Glutamatergic neuron (in vitro differentiated cells): ENCODE results near the gene PXYLP1. TPM values are rescaled to one million over a fixed set of nuclear protein-coding genes. Genes with fewer than 3 reads are reported as not detected.

Source experiments
- DNase-seq: peaks from one replicate; pipeline ENCODE4 v3.0.0; 2022
- H3K27ac Mint-ChIP-seq: one replicate; pipeline ENCODE4 v1.8.0; 2020; ENCODE audit warnings: mild to moderate bottlenecking, mixed read lengths, inconsistent platforms; ENCODE audit not compliant: unreplicated experiment
- H3K27me3 Mint-ChIP-seq: one replicate; pipeline ENCODE4 v1.8.0; 2020; ENCODE audit warnings: mild to moderate bottlenecking, moderate library complexity, mixed read lengths, inconsistent platforms; ENCODE audit not compliant: unreplicated experiment
- H3K36me3 Mint-ChIP-seq: one replicate; pipeline ENCODE4 v1.8.0; 2020; ENCODE audit warnings: mild to moderate bottlenecking, mixed read lengths, inconsistent platforms; ENCODE audit not compliant: unreplicated experiment
- H3K4me1 Mint-ChIP-seq: one replicate; pipeline ENCODE4 v1.8.0; 2020; ENCODE audit warnings: mild to moderate bottlenecking, low read depth, mixed read lengths, inconsistent platforms; ENCODE audit not compliant: unreplicated experiment
- H3K4me3 Mint-ChIP-seq: one replicate; pipeline ENCODE4 v1.8.0; 2020; ENCODE audit warnings: mild to moderate bottlenecking, mixed read lengths, inconsistent platforms; ENCODE audit not compliant: unreplicated experiment
- H3K9me3 Mint-ChIP-seq: one replicate; pipeline ENCODE4 v1.8.0; 2020; ENCODE audit warnings: mild to moderate bottlenecking, moderate library complexity, mixed read lengths, inconsistent platforms; ENCODE audit not compliant: unreplicated experiment
- total RNA-seq: library from RNA; stranded (reverse); fragmentation: NEBNext Ultra II Directional; extraction: Animal tissue kit (Norgen Biotek cat#: 25700); gene quantifications from one replicate; pipeline ENCODE4 v1.2.1, GENCODE V29; 2021; ENCODE audit not compliant: unreplicated experiment
- TF ChIP-seq, protein P1 (sequence below): fragments of 200-600 bp; sonication (generic); IDR thresholded peaks from one replicate; pipeline ENCODE4 v1.5.0; 2021; ENCODE audit not compliant: partially characterized antibody, unreplicated experiment

Gene PXYLP1
- total RNA-seq, 1 donor from 2014 or later, result 42.7 TPM

DNA sequence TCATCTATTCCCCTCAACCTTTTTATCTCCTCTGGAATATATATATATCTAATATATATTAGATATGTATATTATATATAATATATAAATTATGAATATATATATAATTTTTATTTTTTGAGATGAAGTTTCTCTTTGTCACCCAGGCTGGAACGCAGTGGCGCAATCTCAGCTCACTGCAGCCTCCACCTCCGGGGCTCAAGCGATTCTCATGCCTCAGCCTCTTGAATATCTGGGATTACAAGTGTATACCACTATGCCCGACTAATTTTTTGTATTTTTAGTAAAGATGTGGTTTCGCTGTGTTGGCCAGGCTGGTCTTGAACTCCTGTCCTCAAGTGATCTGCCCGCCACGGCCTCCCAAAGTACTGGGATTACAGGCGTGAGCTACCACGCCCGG, 22.2 kb downstream of the PXYLP1 start:
- Mint-ChIP-seq H3K4me1 (peaks cover 30% of the 10 kb centered on the region), H3K36me3 (no peaks in the 10 kb centered on the region), H3K9me3 (peaks cover 8% of the 10 kb centered on the region), H3K4me3 (no peak overlapping the region), H3K27ac (no peak overlapping the region), H3K27me3 (peaks cover 2% of the 10 kb centered on the region)
- TF ChIP-seq, protein P1, sequence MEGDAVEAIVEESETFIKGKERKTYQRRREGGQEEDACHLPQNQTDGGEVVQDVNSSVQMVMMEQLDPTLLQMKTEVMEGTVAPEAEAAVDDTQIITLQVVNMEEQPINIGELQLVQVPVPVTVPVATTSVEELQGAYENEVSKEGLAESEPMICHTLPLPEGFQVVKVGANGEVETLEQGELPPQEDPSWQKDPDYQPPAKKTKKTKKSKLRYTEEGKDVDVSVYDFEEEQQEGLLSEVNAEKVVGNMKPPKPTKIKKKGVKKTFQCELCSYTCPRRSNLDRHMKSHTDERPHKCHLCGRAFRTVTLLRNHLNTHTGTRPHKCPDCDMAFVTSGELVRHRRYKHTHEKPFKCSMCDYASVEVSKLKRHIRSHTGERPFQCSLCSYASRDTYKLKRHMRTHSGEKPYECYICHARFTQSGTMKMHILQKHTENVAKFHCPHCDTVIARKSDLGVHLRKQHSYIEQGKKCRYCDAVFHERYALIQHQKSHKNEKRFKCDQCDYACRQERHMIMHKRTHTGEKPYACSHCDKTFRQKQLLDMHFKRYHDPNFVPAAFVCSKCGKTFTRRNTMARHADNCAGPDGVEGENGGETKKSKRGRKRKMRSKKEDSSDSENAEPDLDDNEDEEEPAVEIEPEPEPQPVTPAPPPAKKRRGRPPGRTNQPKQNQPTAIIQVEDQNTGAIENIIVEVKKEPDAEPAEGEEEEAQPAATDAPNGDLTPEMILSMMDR, result no peak
- no peak for DNase-seq

DNA sequence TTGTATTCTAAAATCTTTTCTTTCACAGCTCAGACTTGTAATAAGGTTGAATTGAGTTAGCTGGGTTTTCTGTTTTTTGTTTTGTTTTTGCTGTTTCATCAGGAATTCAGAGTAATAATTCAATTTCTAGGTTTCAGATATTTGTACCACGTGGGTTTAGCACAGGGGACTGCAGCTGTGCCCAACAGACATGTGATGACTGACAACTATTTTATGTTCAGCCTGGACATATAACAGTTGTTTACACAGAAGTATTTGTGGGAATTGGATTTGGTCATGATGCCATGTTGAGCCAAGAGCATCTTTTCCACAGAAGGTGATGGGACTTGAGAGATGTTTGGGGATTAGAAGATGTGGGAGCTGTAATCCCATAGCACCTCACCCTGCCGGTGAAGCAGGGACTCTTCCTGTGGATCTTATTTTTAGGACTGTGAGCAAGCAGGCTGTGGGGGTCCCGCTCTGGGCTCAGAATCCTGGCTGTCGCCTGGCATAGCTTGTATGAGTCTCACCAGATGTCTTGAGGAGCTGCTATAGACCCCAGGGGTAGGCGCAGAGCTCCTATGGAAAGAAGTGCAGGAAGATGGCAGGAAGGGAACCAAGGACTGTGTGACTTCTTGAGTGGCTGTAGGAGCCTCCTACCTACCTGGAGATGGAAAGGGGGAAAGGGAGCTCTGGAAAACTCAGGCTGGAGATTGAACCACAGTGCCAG, 23.7 kb downstream of the PXYLP1 start:
- H3K4me3 Mint-ChIP-seq, result no peak overlapping the region
- no peak overlapping the region for H3K27ac Mint-ChIP-seq
- peaks cover 2% of the 10 kb centered on the region for H3K27me3 Mint-ChIP-seq
- H3K4me1 Mint-ChIP-seq, result peaks cover 42% of the 10 kb centered on the region
- H3K9me3 Mint-ChIP-seq, result peaks cover 8% of the 10 kb centered on the region
- TF ChIP-seq, protein P1, result no peak
- DNase-seq, result no peak
- H3K36me3 Mint-ChIP-seq, result no peaks in the 10 kb centered on the region

DNA sequence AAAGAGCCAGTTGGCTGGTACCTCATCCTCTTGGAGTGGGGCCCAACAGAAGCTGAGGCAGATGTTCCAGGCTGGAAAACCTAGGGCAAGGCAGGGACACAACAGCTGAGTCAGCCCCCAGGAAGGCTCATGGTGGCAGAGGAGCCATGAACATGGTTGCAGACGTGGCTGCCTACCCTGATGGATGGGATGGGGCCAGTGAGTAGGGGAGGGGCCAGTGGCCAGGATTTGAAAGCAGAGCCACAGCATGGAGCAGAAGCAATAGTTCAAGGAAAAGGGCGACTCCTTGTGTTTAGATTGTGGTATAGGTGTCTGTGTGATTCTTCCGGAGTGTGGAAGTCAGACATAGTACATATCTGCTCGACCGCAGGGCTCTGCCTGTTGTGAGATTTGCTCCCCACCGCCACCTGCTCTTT, 24.2 kb downstream of the PXYLP1 start:
- Mint-ChIP-seq H3K9me3 (peaks cover 8% of the 10 kb centered on the region), H3K4me1 (peaks cover 43% of the 10 kb centered on the region), H3K27ac (no peak overlapping the region), H3K36me3 (no peaks in the 10 kb centered on the region), H3K27me3 (peaks cover 2% of the 10 kb centered on the region), H3K4me3 (no peak overlapping the region)
- no peak for DNase-seq
- TF ChIP-seq, protein P1, result peak; percentile 8

DNA sequence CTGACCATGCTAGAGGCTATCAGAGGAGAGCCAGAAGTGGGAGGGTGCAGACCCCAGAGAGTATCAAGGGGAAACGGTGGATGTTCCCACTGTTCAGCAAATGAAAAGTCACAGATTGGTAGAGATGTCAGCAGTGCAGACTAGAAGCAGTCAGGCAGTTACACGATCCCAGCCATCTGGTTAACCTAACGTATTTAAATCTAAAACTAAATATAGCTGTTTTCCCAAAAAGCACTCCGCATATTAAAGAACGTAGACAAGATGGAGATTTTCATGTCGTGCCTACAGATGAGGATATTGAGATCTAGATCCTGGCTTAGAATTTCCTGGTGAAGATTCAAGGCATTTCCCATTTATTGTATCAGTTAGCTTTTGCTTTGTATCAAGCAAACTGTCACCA, 25.2 kb downstream of the PXYLP1 start:
- Mint-ChIP-seq H3K27me3 (peaks cover 6% of the 10 kb centered on the region), H3K4me1 (peaks cover 49% of the 10 kb centered on the region), H3K4me3 (no peak overlapping the region), H3K36me3 (no peaks in the 10 kb centered on the region), H3K27ac (peak overlapping the region; percentile 23), H3K9me3 (peaks cover 8% of the 10 kb centered on the region)
- DNase-seq, result no peak
- TF ChIP-seq, protein P1, result no peak

DNA sequence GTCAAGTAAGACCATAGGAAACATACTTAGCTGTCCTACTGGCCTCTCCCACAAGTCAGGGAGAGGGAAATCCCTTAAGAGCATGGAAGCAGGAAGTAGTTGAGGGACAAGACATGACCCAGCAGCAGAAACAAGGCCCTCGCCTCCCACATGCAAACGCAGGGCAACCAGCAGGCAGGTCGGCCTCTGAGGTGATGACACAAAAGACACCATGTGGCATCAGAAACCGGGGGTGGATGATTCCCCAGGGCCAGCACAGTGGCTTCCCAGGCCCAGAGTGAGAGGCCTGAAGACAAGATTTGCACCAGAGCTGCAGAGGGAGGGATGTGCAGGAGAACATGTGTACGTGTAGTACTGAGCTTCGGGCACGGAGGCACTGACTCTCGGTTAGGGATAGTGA, 26.3 kb downstream of the PXYLP1 start:
- TF ChIP-seq, protein P1, result no peak
- Mint-ChIP-seq H3K4me3 (no peak overlapping the region), H3K9me3 (peaks cover 8% of the 10 kb centered on the region), H3K36me3 (no peaks in the 10 kb centered on the region), H3K27me3 (peaks cover 6% of the 10 kb centered on the region), H3K4me1 (peaks cover 46% of the 10 kb centered on the region), H3K27ac (no peak overlapping the region)
- no peak for DNase-seq
